GM10266 (cell line): Measurements from ENCODE around the gene SYT2.

Source experiments
- DNase-seq: peaks from one replicate; pipeline ENCODE4 v3.0.0; 2012; ENCODE audit errors: extremely low spot score
- CTCF ChIP-seq: IDR thresholded peaks from 2 replicates; pipeline ENCODE4 v1.5.1; 2012; ENCODE audit warnings: mild to moderate bottlenecking, low read depth; ENCODE audit not compliant: control insufficient read depth, insufficient read depth; ENCODE audit errors: missing control alignments

Gene SYT2

GRCh38 chr1:202578565-202578964 lies 131.7 kb downstream of the SYT2 start:
- TF ChIP-seq CTCF: no peak
- DNase-seq: no peak

GRCh38 chr1:202578001-202578504 lies 132.2 kb downstream of the SYT2 start:
- DNase-seq: no peak
- TF ChIP-seq CTCF: no peak

DNA sequence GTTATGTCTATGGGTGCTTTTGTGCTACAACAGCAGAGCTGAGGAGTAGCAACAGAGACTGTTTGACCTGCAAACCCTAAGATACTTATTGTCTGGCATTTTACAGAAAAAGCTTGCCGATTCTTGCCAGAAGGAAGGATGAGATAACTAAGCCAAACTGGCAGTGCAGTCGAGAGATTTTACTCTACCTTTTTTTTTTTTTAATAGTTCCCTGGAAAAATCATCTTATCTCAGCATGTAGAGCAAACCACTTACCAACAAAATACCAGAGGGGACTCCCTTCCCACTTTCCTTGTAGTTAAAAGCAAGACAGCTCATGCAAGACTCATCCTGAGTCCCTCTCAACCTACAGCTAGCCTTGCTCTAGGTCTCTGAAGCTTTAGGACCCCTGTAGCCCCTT lies 132.9 kb downstream of the SYT2 start:
- no peak for DNase-seq
- no peak for TF ChIP-seq CTCF

GRCh38 chr1:202576816-202577215 lies 133.4 kb downstream of the SYT2 start:
- TF ChIP-seq CTCF: no peak
- no peak for DNase-seq

DNA sequence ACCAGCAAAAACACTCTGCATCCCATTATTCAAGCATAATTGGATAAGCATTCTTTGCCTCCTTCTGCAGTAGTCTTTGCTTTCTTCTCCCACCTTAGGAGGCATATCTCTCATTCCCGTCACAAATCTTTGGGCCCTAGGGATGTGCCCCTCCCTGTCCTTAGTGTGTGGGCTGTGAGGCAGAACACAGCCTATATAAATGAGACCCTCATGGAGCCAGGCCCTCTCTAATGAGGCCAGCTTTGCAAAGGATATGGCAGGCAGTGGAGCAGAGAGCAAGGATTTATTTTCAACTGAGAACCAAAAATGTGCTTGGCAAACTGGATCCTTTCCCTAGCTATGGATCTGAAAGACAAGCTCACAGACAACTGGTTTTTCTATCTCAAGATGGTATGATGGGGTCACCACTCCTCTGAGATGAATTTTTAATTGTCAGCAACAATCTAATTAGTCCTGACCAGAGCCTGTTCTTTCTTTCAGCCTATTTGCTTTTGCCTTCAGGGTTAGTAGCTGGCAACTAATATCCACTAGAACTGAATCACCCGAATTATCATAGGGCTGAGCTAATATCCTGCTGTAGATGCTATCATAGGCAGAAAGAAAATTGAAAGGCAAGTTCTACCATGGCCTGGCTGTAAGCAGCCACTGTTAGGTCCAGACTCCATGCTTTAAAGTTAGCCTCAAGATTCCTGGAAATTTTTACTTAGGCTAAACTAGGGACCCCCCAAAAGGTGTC lies 134.2 kb downstream of the SYT2 start:
- DNase-seq: no peak
- no peak for TF ChIP-seq CTCF

DNA sequence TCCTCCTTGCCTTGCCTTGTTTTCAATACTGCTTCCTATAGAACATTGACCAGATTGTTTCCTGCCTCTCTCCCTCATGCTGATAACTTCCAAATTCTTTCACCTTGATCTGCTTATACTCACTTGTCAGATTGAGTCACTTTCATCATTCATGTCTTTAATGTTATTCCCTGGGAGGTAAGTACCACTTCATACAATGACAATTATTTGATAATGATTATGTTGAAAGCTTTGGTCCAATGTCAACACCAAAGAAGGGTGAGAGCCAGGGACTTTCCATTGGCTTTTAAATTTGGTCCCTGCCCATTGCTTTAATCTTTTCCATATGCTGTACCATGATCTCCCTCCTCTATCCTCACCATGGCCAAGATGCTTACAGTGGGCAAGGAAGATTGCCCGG lies 137.4 kb downstream of the SYT2 start:
- DNase-seq: no peak
- no peak for TF ChIP-seq CTCF

GRCh38 chr1:202571719-202572339 lies 138.4 kb downstream of the SYT2 start:
- DNase-seq: peak; percentile 49
- TF ChIP-seq CTCF: peak; percentile 86
